ENCODE results near the gene CYP4F11. TPM values are rescaled to one million over a fixed set of nuclear protein-coding genes. Genes with fewer than 3 reads are reported as not detected.
"Not testable (repeated sequence)": the region's sequence is repeated elsewhere in the genome, so short reads cannot be mapped to it uniquely, and the experiment has no call there.

Gene CYP4F11
- total RNA-seq, 2 donors from 2014 or later = 0.34 to 0.41 TPM

DNA sequence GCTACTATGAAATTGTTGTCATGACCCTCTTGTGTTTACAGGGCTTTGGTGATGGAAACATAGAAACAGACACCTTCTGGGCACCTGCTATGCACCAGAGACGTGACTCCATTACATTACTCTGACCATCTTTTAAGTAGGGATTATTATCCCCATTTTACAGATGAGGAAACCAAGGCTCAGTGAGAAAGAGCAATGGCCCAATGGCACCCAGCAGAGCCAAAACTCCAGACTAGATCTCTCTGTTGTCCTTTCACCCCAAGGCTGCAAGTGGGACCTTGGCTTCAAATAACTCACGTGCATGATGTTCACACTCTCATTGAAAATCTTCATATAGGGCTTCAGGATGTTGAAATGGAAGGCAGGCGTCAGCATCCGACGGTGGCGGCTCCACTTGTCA is 42.3 kb downstream of the CYP4F11 start:
- ATAC-seq (no peak), DNase-seq (no peak)
- intact Hi-C loops (cut with DNase I) = no loop called here

DNA sequence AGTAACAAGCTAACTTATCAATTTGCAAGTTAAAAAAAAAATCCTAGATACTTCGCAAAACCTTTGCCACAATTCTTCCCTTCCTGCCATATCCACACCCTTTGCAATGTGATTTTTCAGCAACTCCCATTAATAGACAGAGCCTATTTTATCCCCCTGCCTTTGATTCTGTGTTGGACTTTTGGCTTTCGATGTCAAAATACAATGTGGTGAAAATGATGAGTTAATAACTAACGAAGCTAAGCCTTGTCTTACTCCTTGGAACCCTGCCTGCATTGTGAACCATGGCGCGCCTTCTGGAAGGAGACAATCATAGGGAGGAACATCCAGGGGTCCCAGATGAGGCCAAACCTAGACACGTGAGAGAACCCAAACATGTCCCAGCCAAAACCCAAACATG is 42.9 kb downstream of the CYP4F11 start:
- intact Hi-C loops (cut with DNase I) = no loop called here
- no peak for ATAC-seq
- no peak for DNase-seq

DNA sequence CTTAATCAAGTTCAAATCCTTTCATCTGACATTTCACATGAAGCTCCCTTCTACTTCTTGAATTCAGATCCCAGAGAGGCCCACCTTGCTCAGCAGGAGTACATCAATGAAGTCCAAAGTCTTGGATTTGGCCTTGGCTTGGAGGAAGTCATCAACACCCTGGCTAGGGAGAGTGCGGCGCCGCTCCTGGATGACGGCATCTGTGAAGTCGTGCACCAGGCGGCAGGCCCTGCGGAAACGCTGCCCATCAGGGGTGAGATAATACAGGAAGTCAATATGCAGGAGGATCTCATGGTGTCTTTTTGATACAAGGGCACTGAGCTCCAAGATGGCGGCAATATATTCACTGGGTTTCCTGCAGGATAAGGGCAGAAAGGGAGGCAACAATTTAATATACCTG is 45.0 kb downstream of the CYP4F11 start:
- ATAC-seq; intact Hi-C loops (cut with DNase I); DNase-seq: not testable (repeated sequence)

GRCh38 chr19:15885919-15886318 is 48.4 kb downstream of the CYP4F11 start:
- ATAC-seq (no peak), DNase-seq (no peak)
- intact Hi-C loops (cut with DNase I) = no loop called here

DNA sequence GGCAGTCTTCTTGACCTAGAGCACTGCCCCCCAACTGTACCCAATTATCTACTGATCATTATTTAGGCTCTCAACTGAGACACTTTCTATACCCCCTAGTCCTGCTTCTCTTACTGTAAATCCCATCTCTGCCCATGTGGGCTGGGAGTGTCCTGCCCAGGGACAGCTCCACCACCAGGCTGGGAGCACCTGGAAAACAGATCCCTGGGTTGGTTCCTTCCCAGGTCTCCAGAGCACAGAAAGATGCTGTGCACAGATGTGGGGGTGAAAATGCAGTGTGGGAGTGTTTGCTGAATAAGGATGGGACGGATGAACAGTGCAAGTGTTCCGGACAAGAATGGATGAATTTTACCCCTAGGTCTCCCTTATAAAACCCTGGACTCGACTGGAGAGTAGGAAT is 49.2 kb downstream of the CYP4F11 start:
- intact Hi-C loops (cut with DNase I) = no loop called here
- DNase-seq (no peak), ATAC-seq (no peak)

DNA sequence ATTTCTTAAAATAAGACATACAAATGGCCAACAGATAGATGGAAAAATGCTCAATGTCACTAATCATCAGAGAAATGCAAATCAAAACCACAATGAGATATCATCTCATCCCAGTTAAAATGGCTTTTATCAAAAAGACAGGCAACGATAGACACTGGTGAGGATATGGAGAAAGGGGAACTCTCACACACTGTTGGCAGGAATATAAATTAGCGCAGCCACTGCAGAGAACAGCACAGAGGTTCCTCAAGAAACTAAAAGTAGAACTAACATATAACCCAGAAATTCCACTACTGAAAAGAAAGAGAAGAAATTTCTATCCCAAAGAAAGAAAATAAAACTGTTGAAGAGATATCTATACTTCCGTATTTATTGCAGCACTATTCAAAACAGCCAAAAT is 51.0 kb downstream of the CYP4F11 start:
- intact Hi-C loops (cut with DNase I) = not testable (repeated sequence)

DNA sequence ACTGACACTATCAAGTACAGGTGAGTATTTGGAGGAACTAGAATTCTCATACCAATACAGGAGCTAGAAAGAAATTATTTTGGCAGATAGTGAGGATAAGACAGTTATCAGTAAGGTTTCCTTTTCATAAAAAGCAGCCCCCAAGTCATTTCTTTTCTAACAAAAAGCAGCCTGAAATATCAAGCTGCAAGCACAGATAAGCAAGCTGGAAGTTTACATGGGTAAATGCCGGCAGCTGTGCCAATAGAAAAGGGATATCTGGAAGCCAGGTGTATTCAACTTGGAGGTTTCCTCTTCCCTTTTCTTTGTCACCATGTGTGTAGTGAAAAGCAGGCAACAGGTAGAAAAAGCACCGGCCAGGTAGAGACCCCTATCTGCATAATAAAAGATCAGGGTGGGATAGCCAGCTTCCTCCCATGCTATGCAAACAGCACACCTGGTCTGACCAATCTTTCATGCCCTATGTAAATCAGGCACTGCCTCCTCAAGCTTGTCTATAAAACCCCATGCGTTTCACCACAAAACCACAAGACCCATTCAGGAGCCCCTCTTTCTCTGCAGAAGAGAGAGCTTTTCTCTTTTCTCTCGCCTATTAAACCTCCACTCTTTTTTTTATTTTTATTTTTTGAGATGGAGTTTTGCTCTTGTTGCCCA is 59.4 kb downstream of the CYP4F11 start:
- intact Hi-C loops (cut with DNase I) = no loop called here
- ATAC-seq (no peak), DNase-seq (no peak)

More for the DNA sequence above, 51.0 kb downstream of the CYP4F11 start:
- not testable (repeated sequence) for ATAC-seq, DNase-seq

GRCh38 chr19:15873771-15874170 is 60.6 kb downstream of the CYP4F11 start:
- DNase-seq; intact Hi-C loops (cut with DNase I); ATAC-seq: not testable (repeated sequence)

DNA sequence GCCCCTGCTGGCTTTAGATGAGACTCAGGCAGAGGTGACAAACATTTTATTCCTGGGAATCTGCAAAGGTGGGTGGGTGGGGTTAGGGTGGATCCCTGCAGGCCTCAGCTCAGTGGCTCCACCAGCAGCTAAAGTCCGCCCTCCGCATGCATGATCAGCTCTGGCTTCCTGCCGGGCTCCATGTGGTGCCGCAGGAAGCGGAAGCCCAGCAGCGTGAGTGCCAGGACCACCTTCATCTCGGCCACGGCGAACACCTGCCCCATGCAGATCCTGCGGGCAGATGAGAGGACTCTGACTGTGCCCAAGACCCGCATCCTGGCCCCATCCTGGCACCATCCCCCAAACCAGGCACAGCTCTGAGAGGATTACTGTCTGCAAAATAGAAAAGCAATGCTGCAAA is 62.8 kb downstream of the CYP4F11 start:
- DNase-seq = no peak
- intact Hi-C loops (cut with DNase I) = no loop called here
- no peak for ATAC-seq

DNA sequence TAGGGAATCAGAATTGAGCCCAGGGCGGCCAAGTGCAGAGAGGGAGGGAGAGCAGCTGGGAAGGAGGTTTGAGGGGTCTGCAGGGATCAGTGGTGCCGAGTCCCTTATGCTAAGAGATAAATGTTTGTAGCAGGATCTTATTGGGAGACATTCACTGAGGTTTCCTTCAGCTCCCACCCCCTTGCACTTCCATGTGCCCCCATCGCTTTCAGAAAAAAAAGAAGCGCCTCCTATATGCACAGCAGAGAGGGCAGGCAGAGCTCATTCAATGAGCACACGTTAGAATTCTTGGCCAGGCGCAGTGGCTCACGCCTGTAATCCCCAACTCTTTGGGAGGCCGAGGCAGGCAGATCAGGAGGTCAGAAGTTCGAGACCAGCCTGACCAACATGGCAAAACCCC is 64.5 kb downstream of the CYP4F11 start:
- ATAC-seq = no peak
- intact Hi-C loops (cut with DNase I) = loop anchor here in 1 of 2 donors (2.0 kb wide), 1 partner anchor 241 kb away; no protein-coding TSS in a partner anchor
- DNase-seq = no peak

DNA sequence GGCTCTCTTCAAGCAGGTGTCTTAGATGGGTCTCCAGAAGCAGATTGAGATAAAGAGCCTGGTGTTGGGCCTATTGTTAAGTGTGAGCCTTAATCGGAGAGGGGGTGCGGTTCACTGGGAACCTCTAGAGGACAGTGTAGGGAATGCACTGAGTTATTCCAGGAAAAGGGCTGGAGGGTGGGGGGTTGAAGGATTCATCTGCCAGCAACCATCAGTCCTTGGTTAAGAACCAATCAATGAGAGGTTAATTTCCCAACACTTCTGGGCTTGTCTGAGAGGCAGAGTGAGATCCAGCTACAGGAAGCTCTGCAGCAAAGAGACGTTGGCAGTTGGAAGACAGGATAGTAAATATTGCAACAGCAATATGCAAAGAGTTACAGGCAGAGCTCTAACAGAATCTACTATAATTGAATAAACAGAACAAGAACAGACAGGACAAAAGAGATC is 65.2 kb downstream of the CYP4F11 start:
- intact Hi-C loops (cut with DNase I) = loop anchor here in 1 of 2 donors (2.0 kb wide), 1 partner anchor 240 kb away; no protein-coding TSS in a partner anchor
- peak; percentile 59 to 75 for ATAC-seq
- DNase-seq = no peak

DNA sequence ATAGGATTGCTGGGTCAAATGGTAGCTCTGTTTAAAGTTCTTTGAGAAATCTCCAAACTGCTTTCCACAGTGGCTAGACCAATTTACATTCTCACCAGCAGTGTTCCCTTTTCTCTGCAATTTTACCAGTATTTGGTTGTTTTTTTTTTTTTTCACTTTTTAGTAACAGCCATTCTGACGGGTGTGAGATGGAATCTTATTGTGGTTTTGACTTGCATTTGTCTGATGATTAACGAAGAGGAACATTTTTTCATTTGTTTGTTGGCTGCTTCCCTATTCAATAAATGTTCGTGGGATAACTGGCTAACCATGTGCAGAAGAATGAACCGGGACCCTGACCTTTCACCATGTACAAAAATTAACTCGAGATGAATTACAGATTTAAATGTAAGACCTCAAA is 67.7 kb downstream of the CYP4F11 start:
- intact Hi-C loops (cut with DNase I) = no loop called here
- ATAC-seq (no peak), DNase-seq (no peak)

GRCh38 chr19:15864824-15865223 is 69.5 kb downstream of the CYP4F11 start:
- intact Hi-C loops (cut with DNase I) = no loop called here
- DNase-seq (no peak), ATAC-seq (no peak)

GRCh38 chr19:15863272-15863671 is 71.1 kb downstream of the CYP4F11 start:
- ATAC-seq (no peak), DNase-seq (no peak)
- intact Hi-C loops (cut with DNase I) = no loop called here

- ATAC-seq (no peak), DNase-seq (no peak)
- intact Hi-C loops (cut with DNase I) = no loop called here
Measured at GRCh38 chr19:15862444-15862843, 71.9 kb downstream of the CYP4F11 start.

Other genes starting within 250 kb of the CYP4F11 start
- not detected for gene OR10H2, start 206.5 kb downstream of the CYP4F11 start, total RNA-seq
- gene OR10H3, start 196.5 kb downstream of the CYP4F11 start, total RNA-seq = not detected
- gene OR10H5, start 146.9 kb downstream of the CYP4F11 start, total RNA-seq = not detected
- not detected for gene OR10H1, start 118.9 kb downstream of the CYP4F11 start, total RNA-seq
- not detected for gene CYP4F2, start 36.5 kb downstream of the CYP4F11 start, total RNA-seq
- not detected for gene OR10H4, start 14.5 kb upstream of the CYP4F11 start, total RNA-seq
- 100 to 1,000 TPM; 183 to 310 TPM for gene TPM4, start 142.0 kb upstream of the CYP4F11 start, total RNA-seq
- 10 to 100 TPM; 28.2 to 29.8 TPM for gene RAB8A, start 177.4 kb upstream of the CYP4F11 start, total RNA-seq
- gene HSH2D, start 209.2 kb upstream of the CYP4F11 start, total RNA-seq = under 1 TPM; 0.16 to 0.56 TPM
- gene CIB3, start 239.0 kb upstream of the CYP4F11 start, total RNA-seq = not detected

All from left cardiac atrium (tissue), 4 donors.